Left ventricle myocardium inferior (tissue), 1 donor: ENCODE results near the gene LSP1. TPM values are rescaled to one million over a fixed set of nuclear protein-coding genes. Genes with fewer than 3 reads are reported as not detected.

Source experiments
- DNase-seq: peaks from one replicate; pipeline ENCODE4 v3.0.0-alpha.2; 2020
- H3K27ac ChIP-seq: fragments of 200-600 bp; replicated peaks from 2 replicates; pipeline ENCODE4 v1.8.0; 2021
- H3K27me3 ChIP-seq: fragments of 200-600 bp; 2 replicates; pipeline ENCODE4 v1.8.0; 2021; ENCODE audit warnings: low read depth
- H3K36me3 ChIP-seq: fragments of 200-600 bp; 2 replicates; pipeline ENCODE4 v1.8.0; 2021
- H3K4me1 ChIP-seq: fragments of 200-600 bp; 2 replicates; pipeline ENCODE4 v1.8.0; 2021
- H3K4me3 ChIP-seq: fragments of 200-600 bp; 2 replicates; pipeline ENCODE4 v1.8.0; 2021; ENCODE audit warnings: mild to moderate bottlenecking, moderate library complexity
- H3K9me3 ChIP-seq: fragments of 200-600 bp; replicated peaks from 2 replicates; pipeline ENCODE4 v1.8.0; 2021
- intact Hi-C: fragments of 100-400 bp; cut with micrococcal nuclease; formaldehyde crosslinking; loops from one replicate; pipeline ENCODE4 v1.11.0; 2022
- total RNA-seq: library from RNA; stranded (reverse); fragmentation: NEBNext Ultra II Directional; extraction: Animal tissue kit (Norgen Biotek cat#: 25700); gene quantifications from one replicate; pipeline ENCODE4 v1.2.1, GENCODE V29; 2021
- TF ChIP-seq, protein P1 (sequence below): fragments of 200-600 bp; IDR thresholded peaks from 2 replicates; pipeline ENCODE4 v1.8.0; 2021; ENCODE audit warnings: antibody characterized with exemption, mild to moderate bottlenecking, borderline replicate concordance
- donor health status: DM: no; HTN: yes; CAD: no; lungs with severe emphysema.

Gene LSP1
- total RNA-seq, 1 donor from 2014 or later = 19.7 TPM

DNA sequence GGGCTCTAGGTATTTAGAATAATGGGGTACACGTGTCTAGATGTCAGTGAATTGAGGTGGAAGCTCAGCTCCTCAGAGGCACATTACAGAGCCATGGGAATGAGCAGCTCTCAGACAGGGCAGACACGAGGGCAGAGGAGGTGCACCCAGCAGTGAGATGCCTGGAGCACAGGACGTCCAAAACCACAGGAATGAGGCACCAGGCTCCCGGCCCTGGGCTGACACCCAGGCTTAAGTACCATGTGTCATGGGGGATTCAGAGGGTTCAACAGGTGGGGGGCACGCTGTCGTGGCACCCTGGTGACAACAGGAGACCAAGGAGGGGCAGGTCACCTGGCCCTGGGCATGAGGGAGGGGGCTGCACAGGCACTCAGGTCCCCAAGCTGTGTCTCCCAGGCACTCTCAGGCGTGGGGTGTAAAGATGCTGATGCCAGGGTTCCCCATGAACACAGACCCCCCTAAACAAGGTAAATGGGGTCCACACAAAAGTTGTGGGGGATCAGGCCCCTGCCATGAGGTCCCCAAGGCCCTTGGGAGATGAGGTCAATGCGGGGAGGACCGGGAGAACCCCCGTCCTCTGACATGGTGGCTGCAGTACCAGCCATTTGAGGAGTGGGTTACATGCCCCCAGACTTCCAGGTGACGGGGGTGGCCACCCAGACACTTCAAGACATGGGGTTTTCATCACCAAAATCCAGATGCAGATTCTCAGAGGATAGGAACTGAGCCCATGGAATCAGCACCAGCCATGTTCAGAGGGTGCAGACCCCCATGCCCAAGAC is 23.7 kb upstream of the LSP1 start:
- no peaks in the 10 kb centered on the region for H3K36me3 ChIP-seq
- no peak overlapping the region for H3K27ac ChIP-seq
- TF ChIP-seq, protein P1, sequence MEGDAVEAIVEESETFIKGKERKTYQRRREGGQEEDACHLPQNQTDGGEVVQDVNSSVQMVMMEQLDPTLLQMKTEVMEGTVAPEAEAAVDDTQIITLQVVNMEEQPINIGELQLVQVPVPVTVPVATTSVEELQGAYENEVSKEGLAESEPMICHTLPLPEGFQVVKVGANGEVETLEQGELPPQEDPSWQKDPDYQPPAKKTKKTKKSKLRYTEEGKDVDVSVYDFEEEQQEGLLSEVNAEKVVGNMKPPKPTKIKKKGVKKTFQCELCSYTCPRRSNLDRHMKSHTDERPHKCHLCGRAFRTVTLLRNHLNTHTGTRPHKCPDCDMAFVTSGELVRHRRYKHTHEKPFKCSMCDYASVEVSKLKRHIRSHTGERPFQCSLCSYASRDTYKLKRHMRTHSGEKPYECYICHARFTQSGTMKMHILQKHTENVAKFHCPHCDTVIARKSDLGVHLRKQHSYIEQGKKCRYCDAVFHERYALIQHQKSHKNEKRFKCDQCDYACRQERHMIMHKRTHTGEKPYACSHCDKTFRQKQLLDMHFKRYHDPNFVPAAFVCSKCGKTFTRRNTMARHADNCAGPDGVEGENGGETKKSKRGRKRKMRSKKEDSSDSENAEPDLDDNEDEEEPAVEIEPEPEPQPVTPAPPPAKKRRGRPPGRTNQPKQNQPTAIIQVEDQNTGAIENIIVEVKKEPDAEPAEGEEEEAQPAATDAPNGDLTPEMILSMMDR = no peak
- intact Hi-C loops = no loop called here
- peaks cover 25% of the 10 kb centered on the region for H3K4me1 ChIP-seq
- DNase-seq = no peak
- H3K27me3 ChIP-seq = peaks cover 34% of the 10 kb centered on the region
- no peaks in the 10 kb centered on the region for H3K9me3 ChIP-seq
- no peak overlapping the region for H3K4me3 ChIP-seq

DNA sequence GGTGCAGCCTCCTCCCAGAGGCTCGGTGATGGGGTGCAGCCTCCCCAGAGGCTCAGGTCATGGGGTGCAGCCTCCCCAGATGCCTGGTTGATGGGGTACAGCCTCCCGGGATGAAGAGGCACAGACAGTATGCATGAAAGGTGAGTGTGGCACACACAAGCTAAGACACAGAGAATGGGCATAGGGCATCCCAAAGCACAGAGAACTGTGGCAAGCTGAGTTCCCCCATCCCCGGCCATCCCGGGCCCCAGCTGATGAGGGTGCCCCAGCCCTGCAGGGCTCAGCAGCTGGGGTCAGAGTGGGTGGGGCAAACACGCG is 22.9 kb upstream of the LSP1 start:
- intact Hi-C loops = no loop called here

DNA sequence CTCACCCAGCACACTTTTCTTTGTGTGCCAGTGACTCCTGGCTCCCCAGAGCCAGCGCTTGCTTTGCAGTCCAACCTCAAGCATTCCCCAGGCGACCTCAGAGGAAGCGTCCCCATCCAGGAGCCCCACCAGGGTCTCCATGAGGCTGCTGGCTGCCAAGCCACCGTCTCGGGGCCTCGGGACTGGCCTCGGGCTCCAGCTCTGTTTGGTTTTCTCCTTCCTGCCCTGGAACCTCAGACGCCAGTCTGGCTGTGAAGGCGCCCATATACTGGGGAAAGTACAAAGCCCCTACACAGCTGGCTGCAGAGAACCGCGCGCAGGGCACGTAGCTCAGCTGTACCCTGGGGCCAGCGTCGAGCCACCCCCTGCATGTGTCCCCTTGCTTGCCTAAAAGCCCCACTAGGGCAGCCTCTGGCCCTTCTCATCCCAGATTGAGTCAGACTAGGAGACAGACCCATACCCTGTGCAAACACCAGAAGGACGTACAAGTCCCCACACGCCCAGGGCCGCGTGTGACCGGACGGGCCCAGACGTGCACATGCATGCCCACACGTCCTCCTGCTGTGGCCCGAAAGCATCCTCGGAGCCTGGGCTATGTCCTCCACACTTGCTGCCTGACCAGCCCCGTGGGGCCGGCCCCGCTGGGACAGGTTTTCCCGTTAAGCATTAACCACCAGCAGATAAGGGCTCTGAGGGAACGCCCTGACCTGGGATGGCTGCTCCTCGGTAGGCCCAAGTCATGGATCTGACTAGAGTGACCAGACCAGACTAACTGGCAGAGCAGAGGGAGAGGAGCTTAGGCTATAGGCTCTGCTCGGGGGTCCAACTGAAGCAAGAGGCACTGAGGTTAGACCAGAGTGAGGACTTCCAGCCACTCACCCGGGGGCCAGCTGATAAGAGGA is 22.3 kb upstream of the LSP1 start:
- DNase-seq = no peak
- no peaks in the 10 kb centered on the region for H3K9me3 ChIP-seq
- H3K36me3 ChIP-seq = no peaks in the 10 kb centered on the region
- TF ChIP-seq, protein P1 = no peak
- H3K27ac ChIP-seq = no peak overlapping the region
- no peak overlapping the region for H3K4me3 ChIP-seq
- intact Hi-C loops = no loop called here
- H3K4me1 ChIP-seq = peaks cover 25% of the 10 kb centered on the region
- H3K27me3 ChIP-seq = peaks cover 34% of the 10 kb centered on the region

More for the DNA sequence above, 22.9 kb upstream of the LSP1 start:
- H3K4me3 ChIP-seq = no peak overlapping the region
- H3K27ac ChIP-seq = no peak overlapping the region
- H3K27me3 ChIP-seq = peaks cover 34% of the 10 kb centered on the region
- H3K4me1 ChIP-seq = peaks cover 25% of the 10 kb centered on the region
- TF ChIP-seq, protein P1 = no peak
- H3K9me3 ChIP-seq = no peaks in the 10 kb centered on the region
- no peaks in the 10 kb centered on the region for H3K36me3 ChIP-seq
- no peak for DNase-seq

DNA sequence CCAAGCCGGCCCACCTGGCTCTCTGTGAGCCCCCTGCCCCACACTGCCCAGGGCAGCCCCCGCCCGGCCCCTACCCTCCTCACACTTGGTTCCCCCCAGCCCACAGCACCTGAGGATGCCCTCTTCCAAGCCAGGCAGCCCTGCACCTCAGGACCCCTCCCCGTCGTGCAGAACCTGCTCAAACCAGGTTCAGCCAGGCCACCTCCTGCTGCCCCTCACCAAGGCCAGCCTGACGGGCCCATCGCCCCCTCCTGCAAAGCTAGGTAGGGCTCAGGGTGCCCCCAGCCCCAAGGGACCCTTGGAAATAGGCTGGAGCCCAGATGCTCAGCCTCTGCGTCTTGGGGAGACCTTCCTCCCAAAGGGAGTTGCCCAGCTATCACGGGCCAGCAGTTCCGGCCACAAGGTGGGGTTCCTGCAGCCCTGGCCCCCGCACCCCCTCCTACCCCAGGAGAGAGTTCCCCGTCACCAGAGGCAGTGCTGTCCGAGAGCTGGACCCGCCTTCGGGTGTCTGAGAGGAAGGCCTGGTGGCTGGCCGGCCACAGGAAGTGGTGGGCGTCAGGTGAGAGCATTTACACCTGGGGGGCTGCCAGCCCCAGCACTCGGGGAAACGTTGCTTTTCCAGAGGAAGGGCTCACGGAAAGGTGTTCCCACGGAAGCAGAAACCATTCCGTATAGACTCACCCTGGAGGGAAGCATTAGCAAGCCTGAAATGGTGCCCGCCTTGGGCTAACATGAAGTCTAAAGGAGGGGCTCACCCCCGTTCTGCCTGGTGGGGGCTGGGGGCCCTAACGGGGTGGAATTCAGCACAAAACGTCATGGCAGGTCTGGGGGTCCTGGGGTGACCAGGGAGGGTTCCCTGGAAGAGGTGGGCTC is 21.3 kb upstream of the LSP1 start:
- TF ChIP-seq, protein P1 = no peak
- no peaks in the 10 kb centered on the region for H3K36me3 ChIP-seq
- peaks cover 23% of the 10 kb centered on the region for H3K4me1 ChIP-seq
- H3K4me3 ChIP-seq = no peak overlapping the region
- no peaks in the 10 kb centered on the region for H3K9me3 ChIP-seq
- intact Hi-C loops = loop anchor here (2.0 kb wide), 1 partner anchor 137 kb away; no protein-coding TSS in a partner anchor
- H3K27ac ChIP-seq = no peak overlapping the region
- DNase-seq = no peak
- H3K27me3 ChIP-seq = peaks cover 30% of the 10 kb centered on the region
